Lower lobe of right lung (tissue), 2 donors: ENCODE data around the gene TRPC1. TPM values are rescaled to one million over a fixed set of nuclear protein-coding genes. Genes with fewer than 3 reads are reported as not detected.

Experiments
- ATAC-seq, 2 donors: fragments of 200-7000 bp; cut with Tn5 transposase; one replicate each; pipeline ENCODE4 v1.9.1; 2020 to 2022; ENCODE audit warnings: mild to moderate bottlenecking in 2 of 2, moderate library complexity in 2 of 2
- DNase-seq: peaks from one replicate; pipeline ENCODE4 v3.0.0-alpha.2; 2020
- H3K27ac ChIP-seq: fragments of 200-600 bp; one replicate; pipeline ENCODE4 v1.8.0; 2022
- H3K27me3 ChIP-seq: fragments of 200-600 bp; one replicate; pipeline ENCODE4 v1.8.0; 2022; ENCODE audit warnings: low read depth
- H3K36me3 ChIP-seq: fragments of 200-600 bp; one replicate; pipeline ENCODE4 v1.8.0; 2022; ENCODE audit warnings: mild to moderate bottlenecking
- H3K4me1 ChIP-seq: fragments of 200-600 bp; one replicate; pipeline ENCODE4 v1.8.0; 2022
- H3K4me3 ChIP-seq: fragments of 200-600 bp; one replicate; pipeline ENCODE4 v1.8.0; 2022; ENCODE audit warnings: mild to moderate bottlenecking
- H3K9me3 ChIP-seq: fragments of 200-600 bp; one replicate; pipeline ENCODE4 v1.8.0; 2022
- intact Hi-C: fragments of 100-400 bp; cut with DNase I; formaldehyde crosslinking; loops from one replicate; pipeline ENCODE4 v1.11.0; 2022
- total RNA-seq: library from RNA; stranded (reverse); fragmentation: NEBNext Ultra II Directional; extraction: Animal tissue kit (Norgen Biotek cat#: 25700); gene quantifications from one replicate; pipeline ENCODE4 v1.2.1, GENCODE V29; 2021
- TF ChIP-seq, protein P1 (sequence below): fragments of 200-600 bp; IDR thresholded peaks from one replicate; pipeline ENCODE4 v1.8.0; 2022; ENCODE audit warnings: antibody characterized with exemption, mild to moderate bottlenecking
- donor health status: DM: no; HTN: yes; CAD: no; lungs with severe emphysema.

Gene TRPC1
- total RNA-seq, 1 donor from 2014 or later = 5.4 TPM

- Histone ChIP-seq H3K27me3 (no peaks in the 10 kb centered on the region), H3K36me3 (no peaks in the 10 kb centered on the region), H3K9me3 (no peaks in the 10 kb centered on the region), H3K4me3 (no peak overlapping the region), H3K4me1 (no peaks in the 10 kb centered on the region), H3K27ac (no peak overlapping the region)
- ATAC-seq = no peak
- no peak for DNase-seq
- intact Hi-C loops = no loop called here
- TF ChIP-seq, protein P1, sequence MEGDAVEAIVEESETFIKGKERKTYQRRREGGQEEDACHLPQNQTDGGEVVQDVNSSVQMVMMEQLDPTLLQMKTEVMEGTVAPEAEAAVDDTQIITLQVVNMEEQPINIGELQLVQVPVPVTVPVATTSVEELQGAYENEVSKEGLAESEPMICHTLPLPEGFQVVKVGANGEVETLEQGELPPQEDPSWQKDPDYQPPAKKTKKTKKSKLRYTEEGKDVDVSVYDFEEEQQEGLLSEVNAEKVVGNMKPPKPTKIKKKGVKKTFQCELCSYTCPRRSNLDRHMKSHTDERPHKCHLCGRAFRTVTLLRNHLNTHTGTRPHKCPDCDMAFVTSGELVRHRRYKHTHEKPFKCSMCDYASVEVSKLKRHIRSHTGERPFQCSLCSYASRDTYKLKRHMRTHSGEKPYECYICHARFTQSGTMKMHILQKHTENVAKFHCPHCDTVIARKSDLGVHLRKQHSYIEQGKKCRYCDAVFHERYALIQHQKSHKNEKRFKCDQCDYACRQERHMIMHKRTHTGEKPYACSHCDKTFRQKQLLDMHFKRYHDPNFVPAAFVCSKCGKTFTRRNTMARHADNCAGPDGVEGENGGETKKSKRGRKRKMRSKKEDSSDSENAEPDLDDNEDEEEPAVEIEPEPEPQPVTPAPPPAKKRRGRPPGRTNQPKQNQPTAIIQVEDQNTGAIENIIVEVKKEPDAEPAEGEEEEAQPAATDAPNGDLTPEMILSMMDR = no peak
Measured at GRCh38 chr3:142817897-142818296, 94.1 kb downstream of the TRPC1 start.

DNA sequence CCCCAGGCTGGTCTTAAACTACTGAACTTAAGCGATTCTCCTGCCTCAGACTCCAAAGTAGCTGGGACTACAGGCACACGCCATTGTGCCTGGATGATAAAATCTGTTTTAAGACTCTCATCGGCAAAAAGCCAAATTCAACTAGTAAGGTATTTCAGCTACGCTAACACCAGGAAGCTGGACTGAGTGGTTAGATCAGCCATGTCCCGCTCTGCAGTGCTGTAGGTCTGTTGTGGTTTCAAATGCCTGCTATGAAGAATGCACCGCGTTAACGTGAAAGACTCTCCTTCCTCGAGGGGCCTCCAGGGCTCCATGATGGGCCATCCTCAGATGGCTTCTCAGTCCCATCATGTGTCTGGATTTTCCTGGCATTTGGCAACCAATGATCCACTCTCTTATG is 94.8 kb downstream of the TRPC1 start:
- Histone ChIP-seq H3K4me1 (no peaks in the 10 kb centered on the region), H3K4me3 (no peak overlapping the region), H3K9me3 (no peaks in the 10 kb centered on the region), H3K27ac (no peak overlapping the region), H3K27me3 (no peaks in the 10 kb centered on the region), H3K36me3 (no peaks in the 10 kb centered on the region)
- ATAC-seq = no peak
- TF ChIP-seq, protein P1 = no peak
- DNase-seq = no peak
- intact Hi-C loops = no loop called here

DNA sequence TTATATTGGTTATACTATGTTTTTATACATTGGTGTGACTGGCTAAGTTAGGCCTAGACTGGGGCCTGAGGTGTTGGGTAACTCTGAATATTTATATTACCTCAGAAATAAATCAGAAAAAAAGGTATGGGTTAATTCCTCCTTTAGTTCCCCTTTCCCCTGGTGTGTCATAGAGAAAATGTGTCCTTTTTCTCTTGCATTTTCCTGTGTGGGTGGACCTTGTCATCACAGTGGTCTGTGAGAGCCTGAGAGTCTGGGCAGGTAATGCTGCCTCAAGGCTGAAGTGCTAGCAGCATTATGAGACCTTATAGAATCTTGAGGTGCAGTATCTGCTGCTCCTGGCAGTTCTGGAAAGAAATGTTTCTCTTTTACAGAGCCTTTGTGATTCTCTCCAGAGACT is 95.3 kb downstream of the TRPC1 start:
- Histone ChIP-seq H3K27ac (no peak overlapping the region), H3K36me3 (no peaks in the 10 kb centered on the region), H3K9me3 (no peaks in the 10 kb centered on the region), H3K4me1 (no peaks in the 10 kb centered on the region), H3K27me3 (no peaks in the 10 kb centered on the region), H3K4me3 (no peak overlapping the region)
- intact Hi-C loops = no loop called here
- ATAC-seq (no peak), DNase-seq (no peak)
- TF ChIP-seq, protein P1 = no peak

- Histone ChIP-seq H3K36me3 (no peaks in the 10 kb centered on the region), H3K27ac (no peak overlapping the region), H3K4me1 (no peaks in the 10 kb centered on the region), H3K27me3 (no peaks in the 10 kb centered on the region), H3K4me3 (no peak overlapping the region), H3K9me3 (no peaks in the 10 kb centered on the region)
- intact Hi-C loops = no loop called here
- DNase-seq = peak; percentile 84
- TF ChIP-seq, protein P1 = peak; percentile 81
- peak; percentile 94 to 95 for ATAC-seq
Measured at GRCh38 chr3:142828703-142829305, 105.0 kb downstream of the TRPC1 start.

DNA sequence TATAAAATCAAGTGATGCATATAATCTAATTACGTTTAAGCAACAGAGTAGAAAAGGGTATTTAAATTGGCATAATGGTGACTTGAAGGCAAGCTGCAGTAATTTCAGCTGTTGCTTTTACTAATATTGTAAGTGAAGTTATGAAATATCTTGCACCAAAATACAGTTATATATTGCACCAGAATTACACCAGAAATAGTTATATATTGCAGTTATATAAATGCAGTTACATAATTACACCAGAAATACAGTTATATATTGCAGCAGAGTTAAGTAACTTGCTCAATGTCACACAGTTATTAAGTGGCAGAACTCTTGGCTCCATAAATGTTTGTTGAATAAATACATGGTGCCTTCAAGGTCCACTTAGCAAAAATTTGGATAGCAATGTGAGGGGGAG is 113.7 kb downstream of the TRPC1 start:
- H3K27me3 ChIP-seq = no peaks in the 10 kb centered on the region
- H3K27ac ChIP-seq = no peak overlapping the region
- ATAC-seq = no peak
- no peaks in the 10 kb centered on the region for H3K36me3 ChIP-seq
- H3K4me1 ChIP-seq = no peaks in the 10 kb centered on the region
- DNase-seq = no peak
- H3K9me3 ChIP-seq = no peaks in the 10 kb centered on the region
- H3K4me3 ChIP-seq = no peak overlapping the region
- intact Hi-C loops = no loop called here
- TF ChIP-seq, protein P1 = no peak
